ENCODE data around the gene EEF2.
"Not testable (repeated sequence)": the region's sequence is repeated elsewhere in the genome, so short reads cannot be mapped to it uniquely, and the experiment has no call there.

The EEF2 gene

GRCh38 chr19:3975637-3976087 is 9.6 kb downstream of the EEF2 start:
- H3K36me3 ChIP-seq (replicated peaks), result peaks cover 56% of the 10 kb centered on the region

GRCh38 chr19:3975144-3975543 is 10.1 kb downstream of the EEF2 start:
- no peak for DNase-seq (ENCODE audit: low spot score in 2 of 2)
- no peaks in the 10 kb centered on the region for H3K27me3 ChIP-seq (ENCODE audit: low read depth)
- no peaks in the 10 kb centered on the region for H3K9me3 ChIP-seq
- H3K4me1 ChIP-seq, result no peaks in the 10 kb centered on the region
- H3K4me3 ChIP-seq, result no peak overlapping the region
- in situ Hi-C loops (cut with MboI; ENCODE audit: low sequenced_read_pairs), result no loop called here
- peaks cover 50% of the 10 kb centered on the region for H3K36me3 ChIP-seq (replicated peaks)

More at GRCh38 chr19:3975637-3976087, 9.6 kb downstream of the EEF2 start:
- in situ Hi-C loops (cut with MboI; ENCODE audit: low sequenced_read_pairs), result no loop called here
- Histone ChIP-seq H3K4me3 (no peak overlapping the region), H3K9me3 (no peaks in the 10 kb centered on the region), H3K27me3 (ENCODE audit: low read depth) (no peaks in the 10 kb centered on the region), H3K4me1 (no peaks in the 10 kb centered on the region)
- no peak for DNase-seq (ENCODE audit: low spot score in 2 of 2)

- H3K27me3 ChIP-seq (ENCODE audit: low read depth), result no peaks in the 10 kb centered on the region
- in situ Hi-C loops (cut with MboI; ENCODE audit: low sequenced_read_pairs), result no loop called here
- peaks cover 39% of the 10 kb centered on the region for H3K36me3 ChIP-seq (replicated peaks)
- no peaks in the 10 kb centered on the region for H3K9me3 ChIP-seq
- peaks cover 14% of the 10 kb centered on the region for H3K4me1 ChIP-seq
- H3K4me3 ChIP-seq, result peak within 1 kb of the TSS; percentile 96
- peak; percentile 97 to 99 for DNase-seq (ENCODE audit: low spot score in 2 of 2)
Measured at GRCh38 chr19:3970808-3971598, 14.3 kb downstream of the EEF2 start, which contains the start of gene DAPK3. Gene DAPK3, minus strand, starts transcription at chr19:3971099. Its CDS starts 1,364 bp downstream, at chr19:3969735.

GRCh38 chr19:3970313-3970807 is 14.9 kb downstream of the EEF2 start:
- in situ Hi-C loops (cut with MboI; ENCODE audit: low sequenced_read_pairs), result no loop called here
- Histone ChIP-seq H3K4me1 (peaks cover 14% of the 10 kb centered on the region), H3K9me3 (no peaks in the 10 kb centered on the region), H3K27me3 (ENCODE audit: low read depth) (no peaks in the 10 kb centered on the region), H3K4me3 (peak overlapping the region; percentile 96), H3K36me3 (replicated peaks) (peaks cover 39% of the 10 kb centered on the region)
- DNase-seq (ENCODE audit: low spot score in 2 of 2), result no peak

- peaks cover 14% of the 10 kb centered on the region for H3K4me1 ChIP-seq
- peaks cover 42% of the 10 kb centered on the region for H3K36me3 ChIP-seq (replicated peaks)
- no peaks in the 10 kb centered on the region for H3K27me3 ChIP-seq (ENCODE audit: low read depth)
- peak; percentile 33 to 59 for DNase-seq (ENCODE audit: low spot score in 2 of 2)
- H3K4me3 ChIP-seq, result peak overlapping the region; percentile 96
- H3K9me3 ChIP-seq, result no peaks in the 10 kb centered on the region
- in situ Hi-C loops (cut with MboI; ENCODE audit: low sequenced_read_pairs), result no loop called here
Measured at GRCh38 chr19:3969435-3970312, 15.6 kb downstream of the EEF2 start.

- peaks cover 14% of the 10 kb centered on the region for H3K4me1 ChIP-seq
- H3K36me3 ChIP-seq (replicated peaks), result peaks cover 48% of the 10 kb centered on the region
- peak; percentile 90 for DNase-seq (ENCODE audit: low spot score in 2 of 2)
- in situ Hi-C loops (cut with MboI; ENCODE audit: low sequenced_read_pairs), result no loop called here
- no peaks in the 10 kb centered on the region for H3K9me3 ChIP-seq
- H3K4me3 ChIP-seq, result peak overlapping the region; percentile 96
- H3K27me3 ChIP-seq (ENCODE audit: low read depth), result no peaks in the 10 kb centered on the region
Measured at GRCh38 chr19:3968556-3969434, 16.5 kb downstream of the EEF2 start.

- DNase-seq (ENCODE audit: low spot score in 2 of 2); H3K27me3 ChIP-seq (ENCODE audit: low read depth); in situ Hi-C loops (cut with MboI; ENCODE audit: low sequenced_read_pairs); H3K9me3 ChIP-seq; H3K4me3 ChIP-seq: not testable (repeated sequence)
- peaks cover 56% of the 10 kb centered on the region for H3K36me3 ChIP-seq (replicated peaks)
- peaks cover 14% of the 10 kb centered on the region for H3K4me1 ChIP-seq
Measured at GRCh38 chr19:3967983-3968382, 17.3 kb downstream of the EEF2 start.

GRCh38 chr19:3966051-3967017 is 18.9 kb downstream of the EEF2 start:
- Histone ChIP-seq H3K9me3 (no peaks in the 10 kb centered on the region), H3K36me3 (replicated peaks) (peaks cover 67% of the 10 kb centered on the region), H3K4me1 (peaks cover 14% of the 10 kb centered on the region), H3K4me3 (no peak overlapping the region), H3K27me3 (ENCODE audit: low read depth) (no peaks in the 10 kb centered on the region)
- in situ Hi-C loops (cut with MboI; ENCODE audit: low sequenced_read_pairs), result no loop called here
- no peak for DNase-seq (ENCODE audit: low spot score in 2 of 2)

GRCh38 chr19:3964256-3965194 is 20.7 kb downstream of the EEF2 start:
- Histone ChIP-seq H3K27me3 (ENCODE audit: low read depth) (no peaks in the 10 kb centered on the region), H3K36me3 (replicated peaks) (peaks cover 79% of the 10 kb centered on the region), H3K4me3 (no peak overlapping the region), H3K9me3 (no peaks in the 10 kb centered on the region), H3K4me1 (peaks cover 10% of the 10 kb centered on the region)
- DNase-seq (ENCODE audit: low spot score in 2 of 2), result no peak
- in situ Hi-C loops (cut with MboI; ENCODE audit: low sequenced_read_pairs), result no loop called here

- H3K4me1 ChIP-seq, result 0 out of 2 replicates have a peak, but pooled peaks cover 2% of the 10 kb centered on the region
- no peaks in the 10 kb centered on the region for H3K9me3 ChIP-seq
- no peaks in the 10 kb centered on the region for H3K27me3 ChIP-seq (ENCODE audit: low read depth)
- no peak overlapping the region for H3K4me3 ChIP-seq
- in situ Hi-C loops (cut with MboI; ENCODE audit: low sequenced_read_pairs), result no loop called here
- peaks cover 82% of the 10 kb centered on the region for H3K36me3 ChIP-seq (replicated peaks)
- no peak for DNase-seq (ENCODE audit: low spot score in 2 of 2)
Measured at GRCh38 chr19:3963458-3964255, 21.6 kb downstream of the EEF2 start.

GRCh38 chr19:3961007-3961406 is 24.3 kb downstream of the EEF2 start:
- Histone ChIP-seq H3K4me1 (no peaks in the 10 kb centered on the region), H3K36me3 (replicated peaks) (peaks cover 68% of the 10 kb centered on the region), H3K9me3 (no peaks in the 10 kb centered on the region), H3K4me3 (no peak overlapping the region), H3K27me3 (ENCODE audit: low read depth) (no peaks in the 10 kb centered on the region)
- in situ Hi-C loops (cut with MboI; ENCODE audit: low sequenced_read_pairs), result no loop called here
- DNase-seq (ENCODE audit: low spot score in 2 of 2), result no peak
